Stimulated activated CD8-positive, alpha-beta memory T cell treated with anti-CD3 and anti-CD28 coated beads, Interleukin-12 subunit alpha, Interleukin-12 subunit beta, amount 100 ng/mL, for 24 hours (primary cell): ENCODE measurements around the gene CYP4F22.
"Not testable (repeated sequence)": the region's sequence is repeated elsewhere in the genome, so short reads cannot be mapped to it uniquely, and the experiment has no call there.

Experiments
- DNase-seq: peaks from one replicate; pipeline ENCODE4 v3.0.0-alpha.2; 2020; ENCODE audit errors: extremely low read depth

Gene CYP4F22

DNA sequence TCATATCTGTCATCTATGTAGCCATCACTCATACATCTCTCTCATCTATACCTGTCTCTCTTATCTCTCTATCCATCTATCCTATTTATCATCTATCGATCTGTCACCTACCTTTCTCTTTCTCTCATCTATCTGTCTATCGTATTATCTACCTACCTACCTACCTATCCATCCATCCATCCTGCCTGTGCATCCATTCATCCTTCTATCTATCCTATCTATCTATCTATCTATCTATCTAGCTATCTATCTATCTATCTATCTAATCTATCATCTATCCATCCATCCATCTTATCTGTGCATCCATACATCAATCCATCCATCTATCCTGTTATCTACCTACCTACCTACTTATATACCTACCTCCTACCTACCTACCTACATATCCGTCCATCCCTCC, 62.1 kb downstream of the CYP4F22 start:
- DNase-seq: no peak

DNA sequence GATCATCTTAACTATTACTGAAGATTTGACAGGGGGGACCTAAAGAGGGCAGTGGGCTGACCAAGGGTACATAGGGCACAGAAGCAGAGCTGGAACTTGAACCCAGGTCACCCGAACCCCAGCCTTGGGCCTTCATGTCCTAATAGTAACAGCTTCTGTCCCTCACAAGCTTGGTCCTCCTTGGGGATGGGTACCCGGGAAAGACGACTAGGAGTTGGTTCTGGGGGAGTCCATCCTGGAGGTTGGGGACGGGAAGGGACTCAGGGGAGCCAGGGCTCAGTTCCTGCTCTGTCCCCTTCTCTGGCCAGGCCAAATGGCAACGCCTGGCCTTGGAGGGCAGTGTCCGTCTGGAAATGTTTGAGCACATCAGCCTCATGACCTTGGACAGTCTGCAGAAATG, 67.1 kb downstream of the CYP4F22 start:
- no peak for DNase-seq

DNA sequence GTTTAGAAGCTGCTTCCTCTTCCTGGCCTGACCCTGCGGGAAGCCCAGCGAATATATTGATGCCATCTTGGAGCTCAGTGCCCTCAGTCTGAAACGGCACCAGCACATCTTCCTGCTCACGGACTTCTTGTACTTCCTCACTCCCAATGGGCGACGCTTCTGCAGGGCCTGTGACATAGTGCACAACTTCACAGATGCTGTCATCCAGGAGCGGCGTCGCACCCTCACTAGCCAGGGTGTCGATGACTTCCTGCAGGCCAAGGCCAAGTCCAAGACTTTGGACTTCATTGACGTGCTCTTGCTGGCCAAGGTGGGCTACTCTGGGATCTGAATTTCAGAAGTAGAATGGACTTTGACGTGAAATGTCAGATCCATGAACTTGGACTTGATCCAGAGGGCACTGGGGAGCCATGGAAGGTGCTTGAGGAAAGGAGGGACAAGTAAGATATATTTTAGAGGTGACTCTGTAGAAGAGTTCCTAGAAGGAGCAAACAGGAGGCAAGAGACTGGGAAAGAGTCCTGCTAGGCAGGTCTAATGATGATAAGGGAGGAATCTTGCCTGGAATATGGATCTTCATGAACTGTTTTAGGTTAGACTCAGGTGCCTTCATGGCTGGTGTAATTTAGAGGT, 68.3 kb downstream of the CYP4F22 start:
- DNase-seq: no peak

DNA sequence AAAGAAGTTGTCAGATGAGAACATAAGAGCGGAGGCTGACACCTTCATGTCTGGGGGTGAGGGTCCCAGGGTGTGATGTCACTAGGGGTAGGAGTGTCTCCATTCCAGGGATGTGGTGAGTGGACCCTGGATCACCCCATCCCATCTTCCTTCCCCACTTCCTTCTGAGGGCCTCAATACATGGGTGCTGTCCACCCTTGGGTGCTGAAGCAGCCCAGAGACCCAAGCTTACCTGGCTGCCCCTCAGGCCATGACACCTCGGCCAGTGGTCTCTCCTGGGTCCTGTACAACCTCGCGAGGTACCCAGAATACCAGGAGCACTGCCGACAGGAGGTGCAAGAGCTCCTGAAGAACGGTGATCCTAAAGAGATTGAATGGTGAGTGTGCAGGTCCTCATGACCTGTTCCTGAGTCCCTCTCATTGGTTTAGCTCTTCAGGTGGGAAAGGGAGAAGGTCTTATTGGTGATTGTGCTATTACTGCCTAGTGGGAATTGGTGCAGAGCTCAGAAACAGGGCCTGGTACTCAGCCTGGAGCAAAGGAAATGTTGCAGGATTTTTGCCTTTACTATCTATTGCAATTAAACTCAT, 69.0 kb downstream of the CYP4F22 start:
- no peak for DNase-seq

DNA sequence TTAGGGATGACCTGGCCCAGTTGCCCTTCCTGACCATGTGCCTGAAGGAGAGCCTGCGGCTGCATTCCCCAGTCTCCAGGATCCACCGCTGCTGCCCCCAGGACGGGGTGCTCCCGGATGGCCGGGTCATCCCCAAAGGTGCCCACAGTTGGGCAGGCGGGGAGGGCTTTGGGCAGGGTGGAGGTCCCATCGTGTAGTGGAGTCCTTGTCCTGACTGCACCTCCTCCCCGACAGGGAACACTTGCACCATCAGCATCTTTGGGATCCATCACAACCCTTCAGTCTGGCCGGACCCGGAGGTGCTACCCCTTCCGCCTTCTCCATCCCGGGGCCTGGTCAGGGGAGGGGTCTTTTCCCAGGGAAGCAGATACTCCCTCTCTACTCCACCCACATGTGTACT, 75.0 kb downstream of the CYP4F22 start:
- no peak for DNase-seq

DNA sequence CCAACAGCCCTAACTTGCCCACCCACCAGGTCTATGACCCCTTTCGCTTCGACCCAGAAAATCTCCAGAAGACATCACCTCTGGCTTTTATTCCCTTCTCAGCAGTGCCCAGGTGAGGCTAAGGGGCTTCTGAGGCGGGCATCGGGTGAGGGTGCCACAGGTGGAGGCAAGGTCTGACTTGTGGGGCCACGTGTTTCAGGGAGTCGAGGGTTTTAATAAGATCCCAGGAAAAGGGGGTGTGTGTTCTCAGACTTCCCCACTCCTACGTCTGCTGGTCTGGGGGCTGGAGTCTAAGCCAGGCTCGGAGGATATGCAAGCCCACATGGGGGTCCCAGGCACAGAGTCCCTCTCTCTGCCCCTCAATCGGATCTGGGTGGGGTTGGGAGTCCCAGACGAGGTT, 75.8 kb downstream of the CYP4F22 start:
- no peak for DNase-seq

DNA sequence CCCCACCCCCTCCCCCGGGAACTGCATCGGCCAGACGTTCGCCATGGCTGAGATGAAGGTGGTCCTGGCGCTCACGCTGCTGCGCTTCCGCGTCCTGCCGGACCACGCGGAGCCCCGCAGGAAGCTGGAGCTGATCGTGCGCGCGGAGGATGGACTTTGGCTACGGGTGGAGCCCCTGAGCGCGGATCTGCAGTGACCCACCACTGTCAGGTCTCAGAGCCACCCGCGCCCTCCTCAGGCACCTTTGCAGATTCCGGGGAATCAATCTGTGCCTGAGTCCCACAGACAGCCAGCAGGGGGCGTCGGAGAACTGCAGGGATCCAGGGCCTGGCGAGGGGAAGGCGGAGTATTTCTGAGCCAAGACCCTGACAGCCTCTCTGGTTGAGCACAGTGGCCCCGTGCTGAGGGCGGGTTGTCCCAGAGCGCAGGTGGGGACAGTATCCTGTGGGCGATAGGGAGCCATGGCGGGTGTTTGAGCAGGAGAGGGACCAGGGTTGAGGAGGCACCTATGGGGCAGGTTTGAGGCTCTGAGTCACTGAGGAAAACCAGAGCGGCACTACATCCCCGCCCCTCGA, 76.3 kb downstream of the CYP4F22 start:
- peak; percentile 55 for DNase-seq

DNA sequence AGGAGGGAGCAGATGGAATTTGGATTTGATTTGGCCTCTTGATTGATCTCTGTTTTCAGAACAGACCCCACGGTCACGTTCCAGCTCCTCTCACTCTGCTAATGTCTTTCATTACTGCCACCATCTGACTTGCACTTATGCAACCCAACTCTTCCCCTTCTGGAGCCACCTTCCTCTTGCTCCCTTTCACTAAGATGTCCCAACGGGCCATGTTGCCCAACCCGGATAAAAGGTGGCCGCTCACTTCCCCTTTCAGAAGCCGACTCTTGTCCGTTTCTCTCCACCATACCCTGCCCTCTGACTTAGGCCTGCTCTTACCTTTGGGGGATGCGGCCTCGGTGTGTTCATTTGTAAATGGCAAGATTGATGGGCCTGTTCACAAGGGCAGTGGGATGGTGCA, 79.3 kb downstream of the CYP4F22 start:
- DNase-seq: no peak

DNA sequence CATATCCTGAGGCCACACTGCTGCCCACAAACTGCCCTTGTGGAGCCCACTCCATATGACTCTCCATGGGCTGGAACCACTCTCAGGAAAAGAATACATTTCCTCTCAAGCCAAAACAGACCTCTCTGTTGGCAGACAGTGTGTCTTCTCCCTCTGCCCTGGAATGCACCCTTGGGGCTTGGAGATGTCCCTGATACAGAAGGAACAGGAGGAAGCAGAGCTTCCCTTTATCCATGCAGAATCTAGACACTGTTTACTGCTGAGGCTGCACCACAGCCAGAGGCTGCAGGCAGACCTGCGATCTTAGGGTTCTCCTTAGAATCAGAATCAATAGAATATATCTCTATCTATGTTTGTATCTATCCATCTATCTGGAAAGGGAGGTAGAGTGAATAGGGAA, 79.9 kb downstream of the CYP4F22 start:
- DNase-seq: no peak

DNA sequence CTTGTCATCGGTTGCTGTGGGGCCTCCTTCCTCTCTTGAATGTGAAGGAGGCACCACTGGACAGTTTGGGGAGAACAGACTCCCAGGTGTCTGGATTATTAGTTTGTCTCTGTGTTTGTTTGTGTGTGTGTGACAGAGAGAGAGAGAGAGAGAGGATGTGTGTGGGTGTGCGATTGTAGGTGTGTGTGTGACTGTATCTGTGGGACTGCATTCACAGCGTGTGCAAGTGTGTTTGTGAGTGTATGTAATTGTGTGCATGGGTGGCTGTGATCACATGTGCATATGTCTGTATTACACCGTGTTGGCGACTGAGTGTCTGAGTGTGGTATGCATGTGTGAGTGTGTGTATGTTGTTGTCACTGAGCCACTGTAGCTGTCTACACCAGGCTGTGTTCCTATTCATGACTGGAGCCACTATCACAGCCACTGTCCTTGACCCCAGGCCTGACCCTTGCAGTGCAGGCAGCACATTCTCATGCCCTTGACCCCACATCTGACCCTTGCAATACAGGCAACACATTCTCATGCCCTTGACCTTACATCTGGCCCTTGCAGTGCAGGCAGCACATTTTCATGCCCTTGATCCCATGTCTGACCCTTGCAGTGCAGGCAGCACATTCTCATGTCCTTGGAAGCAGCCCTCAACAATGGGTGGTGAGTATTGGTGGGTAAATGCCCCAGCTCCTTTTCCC, 81.6 kb downstream of the CYP4F22 start:
- no peak for DNase-seq

DNA sequence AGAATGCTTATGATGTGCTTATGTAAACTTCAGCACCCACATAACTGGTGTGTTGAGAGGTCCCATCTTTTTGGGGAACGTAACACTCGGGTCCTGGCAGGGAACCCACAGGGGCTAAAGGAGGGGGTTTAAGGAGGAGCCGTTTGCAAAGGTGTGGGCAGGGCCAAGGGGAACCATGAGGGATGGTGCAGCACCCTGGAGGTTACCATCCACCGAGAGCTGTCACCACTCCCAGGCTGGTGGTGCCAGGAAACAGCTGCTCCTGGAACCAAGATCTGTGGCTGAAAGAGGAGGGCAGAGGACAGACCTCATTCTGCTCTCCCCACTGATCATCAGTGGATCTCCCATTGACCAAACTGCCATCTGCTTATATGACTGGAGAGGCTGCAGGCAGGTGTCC, 83.5 kb downstream of the CYP4F22 start:
- DNase-seq: no peak

DNA sequence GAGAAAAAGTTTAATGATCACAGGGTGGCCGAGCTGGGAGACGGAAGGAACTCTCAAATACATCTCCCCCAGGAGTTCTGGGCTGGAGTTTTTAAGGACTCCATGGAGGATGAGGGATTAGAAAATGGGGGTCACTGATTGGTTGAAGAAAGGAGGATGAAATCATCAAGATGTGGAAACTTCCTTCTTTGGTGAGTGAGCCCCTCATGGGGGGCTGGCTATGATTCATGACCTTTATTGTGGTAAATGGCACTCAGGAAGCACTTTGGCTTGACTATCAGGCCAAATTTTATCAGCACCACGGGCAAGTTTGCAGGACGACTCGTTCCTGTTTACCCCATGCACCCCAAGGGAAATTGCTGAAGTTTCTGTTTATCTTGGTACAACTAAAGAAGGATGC, 84.2 kb downstream of the CYP4F22 start:
- DNase-seq: not testable (repeated sequence)

DNA sequence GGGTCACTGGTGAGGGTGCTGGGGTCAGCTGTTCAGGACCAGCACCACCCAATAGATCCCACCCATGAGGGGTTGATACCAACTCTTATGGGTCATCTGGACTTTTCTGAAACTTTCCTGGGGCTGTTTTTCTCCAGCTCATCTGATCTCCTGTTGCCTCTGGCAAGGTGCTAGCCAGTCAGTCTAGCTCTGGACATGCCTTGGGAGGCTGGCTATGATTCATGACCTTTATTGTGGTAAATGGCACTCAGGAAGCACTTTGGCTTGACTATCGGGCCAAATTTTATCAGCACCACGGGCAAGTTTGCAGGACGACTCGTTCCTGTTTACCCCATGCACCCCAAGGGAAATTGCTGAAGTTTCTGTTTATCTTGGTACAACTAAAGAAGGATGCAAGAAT, 85.4 kb downstream of the CYP4F22 start:
- not testable (repeated sequence) for DNase-seq

DNA sequence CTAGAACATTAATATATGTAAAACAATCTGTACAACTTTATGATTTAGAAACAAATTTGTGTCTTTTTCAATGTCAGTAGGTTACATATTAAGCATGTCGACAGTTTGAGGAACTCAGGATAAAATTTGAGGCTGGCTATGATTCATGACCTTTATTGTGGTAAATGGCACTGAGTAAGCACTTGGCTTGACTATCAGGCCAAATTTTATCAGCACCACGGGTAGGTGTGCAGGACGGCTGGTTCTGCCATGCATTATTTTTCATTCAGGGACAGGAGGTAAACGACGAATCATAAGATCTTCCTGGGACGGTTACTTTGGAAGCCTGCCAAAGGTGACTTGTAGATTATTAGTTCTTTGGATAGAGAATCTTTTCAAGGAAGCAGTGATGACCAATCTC, 86.7 kb downstream of the CYP4F22 start:
- DNase-seq: no peak
